ENCODE results near the gene COL13A1.
A peak's percentile ranks its signal among the peaks of the same experiment; 100 is the strongest.

COL13A1 gene

DNA sequence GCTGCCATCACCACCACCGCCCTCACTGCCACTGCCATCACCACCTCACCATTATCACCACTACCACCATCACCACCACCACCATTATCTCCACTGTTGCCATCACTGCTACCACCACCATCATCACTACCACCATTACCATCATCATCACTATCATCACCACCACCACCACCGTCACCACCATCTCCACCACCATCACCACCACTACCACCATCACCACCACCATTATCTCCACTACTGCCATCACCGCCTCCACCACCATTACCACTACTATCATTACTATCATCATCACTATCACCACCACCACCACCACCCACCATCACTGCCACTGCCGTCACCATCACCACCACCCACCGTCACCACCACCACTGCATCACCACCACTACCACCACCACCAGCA is 9.9 kb upstream of the COL13A1 start:
- no peak for DNase-seq (ENCODE audit: low read depth)

DNA sequence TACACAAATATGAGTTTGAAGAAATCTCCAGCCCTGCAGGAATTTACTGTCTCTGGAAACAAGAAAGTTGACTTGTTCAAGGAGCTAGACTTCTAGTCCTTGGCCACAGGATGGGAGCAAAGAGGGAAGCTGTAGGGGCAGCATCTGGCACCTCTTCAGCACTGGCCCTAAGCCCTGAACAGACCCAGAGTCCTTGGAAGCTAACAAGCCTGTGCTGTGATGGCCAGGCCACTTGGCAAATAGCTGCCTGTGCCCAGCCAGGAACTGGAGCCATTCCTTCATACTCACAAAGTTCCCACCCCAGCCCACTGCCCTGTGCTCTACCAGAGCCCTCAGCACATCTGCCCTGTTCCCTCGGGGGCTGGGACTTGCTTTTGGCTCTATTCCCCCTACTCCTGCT is 9.4 kb upstream of the COL13A1 start:
- DNase-seq (ENCODE audit: low read depth): no peak

DNA sequence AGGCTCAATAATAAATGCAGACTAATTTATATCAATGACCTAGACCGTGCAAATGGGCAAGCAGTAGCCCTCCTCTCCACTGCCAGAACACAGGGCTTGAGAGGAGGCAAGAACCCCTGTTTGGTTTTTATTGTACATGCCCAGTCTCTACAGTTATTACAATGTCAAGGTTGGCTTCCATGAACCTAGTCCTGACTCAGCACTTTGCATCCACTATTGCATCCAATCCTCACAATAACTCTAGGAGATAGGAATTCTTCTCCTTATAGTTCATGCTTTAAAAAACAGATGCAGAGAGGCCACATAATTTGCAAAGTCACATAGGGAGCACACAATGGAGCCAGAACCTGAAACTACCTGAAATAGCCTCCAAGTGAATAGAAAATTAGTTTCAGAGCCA is 7.0 kb upstream of the COL13A1 start:
- DNase-seq (ENCODE audit: low read depth): no peak

DNA sequence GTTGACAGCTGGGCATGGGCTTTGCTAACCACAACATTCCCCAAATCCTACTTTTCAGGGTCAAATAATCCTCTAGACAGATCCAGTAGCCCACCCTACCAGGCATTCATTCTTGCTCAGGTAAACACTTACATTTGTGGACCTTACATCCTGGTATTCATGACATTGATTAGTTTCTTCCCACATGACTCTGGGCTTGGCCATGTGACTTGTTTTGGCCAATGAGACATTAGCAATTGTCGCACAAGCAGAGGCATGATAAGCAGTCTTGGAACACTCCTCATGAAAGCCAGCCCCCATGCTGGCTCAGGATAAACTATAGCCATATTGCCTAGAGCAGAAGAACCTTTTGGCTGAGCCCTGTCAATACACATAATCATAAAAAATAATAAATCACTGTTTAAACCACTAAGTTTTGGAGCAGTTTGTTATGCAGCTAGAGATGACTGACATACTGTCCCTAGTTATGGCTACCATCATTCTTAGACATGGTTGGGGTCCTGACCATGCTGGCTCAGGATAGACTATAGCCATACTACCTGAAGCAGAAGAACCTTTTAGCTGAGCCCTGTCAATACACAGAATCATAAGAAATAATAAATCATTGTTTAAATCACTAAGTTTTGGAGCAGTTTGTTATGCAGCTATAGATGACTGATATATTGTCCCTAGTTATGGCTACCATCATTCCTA is 6.3 kb upstream of the COL13A1 start:
- no peak for DNase-seq (ENCODE audit: low read depth)

DNA sequence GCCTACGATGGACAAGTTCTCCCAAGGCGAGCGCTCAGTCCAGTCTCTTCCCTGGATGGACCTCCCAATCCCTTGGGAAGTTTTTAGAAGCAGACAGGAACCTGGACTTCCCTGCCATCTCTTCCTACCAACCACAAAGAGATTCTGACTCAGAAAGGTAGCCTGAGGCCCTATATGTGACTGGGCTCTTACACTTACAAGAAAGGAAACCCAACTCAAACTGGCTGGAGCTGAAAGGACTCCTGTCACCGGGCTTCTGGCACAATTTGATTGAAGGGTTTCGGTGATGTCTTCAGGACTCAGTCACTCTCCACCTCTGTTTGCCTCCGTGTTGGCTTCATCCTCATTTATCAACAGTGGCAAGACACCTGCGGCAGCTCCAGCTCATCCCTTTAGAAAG is 3.7 kb upstream of the COL13A1 start:
- DNase-seq (ENCODE audit: low read depth): no peak

DNA sequence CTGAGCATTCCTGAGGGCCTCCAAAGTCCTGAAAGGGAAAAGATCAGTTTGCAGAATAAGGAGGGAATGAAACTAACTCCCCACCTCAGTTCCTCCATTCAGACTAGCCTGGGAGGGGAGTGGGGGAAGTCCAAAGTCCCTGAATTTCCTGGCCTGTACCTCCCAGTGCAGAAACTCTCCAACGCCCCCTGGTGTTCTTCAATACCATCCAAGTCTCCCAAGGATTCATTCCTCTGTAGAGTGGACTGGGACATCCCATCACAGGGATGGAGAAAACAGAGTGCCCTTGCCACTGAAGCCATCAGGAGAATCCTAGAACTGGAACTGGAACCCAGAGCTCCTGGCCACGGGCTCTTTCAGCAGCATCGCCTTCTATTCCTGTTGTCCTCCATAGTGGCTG is 1.6 kb upstream of the COL13A1 start:
- DNase-seq (ENCODE audit: low read depth): peak; percentile 47

DNA sequence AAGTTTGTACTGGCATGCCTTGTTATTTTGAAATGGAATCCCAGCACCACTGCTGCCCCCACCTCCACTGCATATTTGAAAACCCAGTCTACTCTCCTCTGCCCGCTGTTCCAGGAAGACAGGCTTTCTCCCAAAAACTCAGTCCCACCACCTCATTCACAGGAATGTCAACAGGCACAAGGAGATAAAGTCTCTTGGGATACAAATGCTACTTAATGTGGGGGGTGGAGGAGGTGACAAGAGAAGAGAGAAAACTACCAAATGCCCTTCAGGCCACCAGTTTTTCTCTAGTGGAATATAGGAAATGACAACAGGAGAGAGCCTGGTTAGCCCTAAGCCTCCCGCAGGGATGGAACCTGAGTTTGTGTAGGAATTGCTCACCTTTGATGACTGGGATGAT is 1.0 kb upstream of the COL13A1 start:
- no peak for DNase-seq (ENCODE audit: low read depth)

DNA sequence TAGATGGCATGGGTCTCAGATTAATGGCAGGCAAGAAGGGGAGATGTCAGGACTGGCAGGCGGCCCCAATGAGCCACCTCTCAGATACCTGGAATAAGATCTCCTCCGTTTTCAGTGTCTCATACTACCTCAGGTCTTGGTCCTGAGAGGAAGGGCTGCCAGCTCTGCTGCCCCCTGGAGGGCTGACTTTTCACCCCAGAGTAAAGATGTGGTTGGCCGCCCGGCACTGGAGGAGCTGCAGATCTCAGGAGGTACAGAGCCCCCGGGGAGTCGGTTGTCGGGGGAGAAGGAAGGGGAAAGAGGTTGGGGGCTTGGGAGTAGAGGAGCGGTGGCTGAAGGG is 642 bp upstream of the COL13A1 start:
- DNase-seq (ENCODE audit: low read depth): no peak

DNA sequence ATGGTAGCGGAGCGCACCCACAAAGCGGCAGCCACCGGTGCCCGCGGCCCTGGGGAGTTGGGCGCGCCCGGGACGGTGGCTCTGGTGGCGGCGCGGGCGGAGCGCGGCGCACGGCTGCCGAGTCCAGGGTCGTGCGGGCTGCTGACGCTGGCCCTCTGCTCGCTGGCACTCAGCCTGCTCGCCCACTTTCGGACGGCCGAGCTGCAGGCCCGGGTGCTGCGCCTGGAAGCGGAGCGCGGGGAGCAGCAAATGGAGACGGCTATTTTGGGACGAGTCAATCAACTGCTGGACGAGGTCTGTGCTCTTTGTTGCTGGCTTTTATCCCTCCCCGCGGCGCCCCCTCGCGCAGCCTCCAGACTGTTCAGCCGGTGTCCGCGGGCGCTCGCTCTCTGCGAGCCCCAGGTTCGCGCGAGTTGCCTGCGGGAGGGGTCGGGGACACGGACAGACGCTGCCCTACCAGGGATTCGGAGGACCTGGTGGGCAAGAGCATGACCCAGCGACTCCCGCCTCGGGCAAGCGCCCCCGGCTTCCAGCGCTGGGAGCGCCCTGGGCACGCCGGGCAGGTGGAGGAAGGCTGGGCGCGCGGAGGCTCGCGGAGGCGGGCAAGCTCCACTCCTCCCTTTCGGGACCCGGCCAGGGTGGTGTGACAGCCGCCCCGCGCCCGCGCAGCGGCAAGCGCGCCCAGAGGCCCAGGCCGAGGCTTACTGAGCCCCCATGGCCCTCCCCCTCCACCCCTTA is 887 bp downstream of the COL13A1 start:
- DNase-seq (ENCODE audit: low read depth): peak; percentile 41

DNA sequence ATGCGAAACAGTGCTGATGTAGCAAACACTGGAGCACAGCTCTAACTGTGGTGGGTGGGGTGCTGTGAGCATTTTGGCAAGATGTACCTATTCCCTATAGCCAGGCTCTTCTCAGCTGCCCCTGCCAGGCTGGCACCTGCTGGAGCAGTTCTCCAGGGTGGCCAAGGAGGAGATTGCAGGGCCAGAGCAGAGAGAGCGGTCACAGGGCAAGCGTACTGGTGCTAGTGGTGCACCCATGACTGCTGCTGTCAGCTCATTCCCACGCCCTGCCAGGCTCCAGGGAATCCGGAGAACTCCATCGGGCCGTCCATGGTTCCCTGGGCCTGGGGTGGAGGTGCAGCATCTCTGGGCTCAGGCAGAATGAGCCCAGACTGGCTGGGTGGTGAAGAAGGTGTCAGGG is 2.1 kb downstream of the COL13A1 start:
- DNase-seq (ENCODE audit: low read depth): no peak

DNA sequence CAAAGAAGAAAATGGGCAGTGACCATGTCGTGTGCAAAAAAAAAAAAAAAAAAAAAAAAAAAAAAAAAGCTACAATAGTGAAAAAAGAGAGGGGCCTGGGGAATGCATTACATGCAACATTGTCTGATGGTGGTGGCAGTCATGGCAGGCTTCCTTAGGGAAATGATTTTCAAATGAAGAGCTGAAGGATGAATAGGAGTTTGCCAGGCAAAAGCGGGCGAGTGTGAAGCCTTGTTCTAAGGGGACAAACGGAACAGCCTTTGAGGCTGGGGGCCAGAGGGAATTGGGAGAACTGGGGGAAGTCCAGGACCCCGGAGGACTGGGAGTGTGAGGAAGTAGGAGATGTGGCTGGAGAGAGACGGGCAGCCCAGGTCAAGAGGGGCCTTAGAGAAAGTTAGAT is 3.1 kb downstream of the COL13A1 start:
- DNase-seq (ENCODE audit: low read depth): no peak

DNA sequence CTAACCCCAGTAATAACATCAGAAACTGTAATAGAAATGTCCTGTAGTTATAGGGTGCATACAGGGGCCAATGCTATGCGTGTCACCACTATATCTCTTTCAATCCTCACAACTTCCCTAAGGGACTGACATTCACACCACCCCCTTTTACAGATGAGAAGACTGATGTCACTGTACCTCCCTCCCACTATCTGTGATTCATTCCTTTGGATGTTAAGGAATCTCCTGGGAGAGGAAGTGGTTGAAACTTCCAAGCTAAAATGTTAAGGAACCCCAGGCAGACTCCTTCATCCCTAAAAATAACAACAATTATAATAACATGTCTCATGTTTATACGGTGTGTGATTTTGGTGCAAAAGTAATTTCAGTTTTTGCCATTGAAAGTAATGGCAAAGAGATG is 5.4 kb downstream of the COL13A1 start:
- peak; percentile 31 for DNase-seq (ENCODE audit: low read depth)

DNA sequence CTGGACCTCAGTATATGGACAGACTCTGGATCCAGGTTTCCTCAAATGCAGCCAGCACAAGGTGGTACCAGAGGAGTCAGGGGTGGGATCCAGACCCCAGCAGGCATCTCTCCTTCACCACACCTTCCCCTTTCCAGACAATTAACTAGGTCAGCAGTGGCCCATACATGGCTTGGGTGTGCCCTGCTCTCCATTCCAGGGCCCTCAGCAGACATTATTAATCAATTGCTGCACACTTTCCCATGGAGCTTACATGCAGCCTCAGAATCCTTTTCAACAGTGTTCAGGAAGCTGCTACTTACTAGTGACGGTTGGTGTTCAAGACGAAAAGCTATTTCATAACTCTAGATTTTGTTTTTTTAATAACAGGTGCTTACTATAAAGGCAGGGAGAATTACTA is 6.0 kb downstream of the COL13A1 start:
- peak; percentile 26 for DNase-seq (ENCODE audit: low read depth)

DNA sequence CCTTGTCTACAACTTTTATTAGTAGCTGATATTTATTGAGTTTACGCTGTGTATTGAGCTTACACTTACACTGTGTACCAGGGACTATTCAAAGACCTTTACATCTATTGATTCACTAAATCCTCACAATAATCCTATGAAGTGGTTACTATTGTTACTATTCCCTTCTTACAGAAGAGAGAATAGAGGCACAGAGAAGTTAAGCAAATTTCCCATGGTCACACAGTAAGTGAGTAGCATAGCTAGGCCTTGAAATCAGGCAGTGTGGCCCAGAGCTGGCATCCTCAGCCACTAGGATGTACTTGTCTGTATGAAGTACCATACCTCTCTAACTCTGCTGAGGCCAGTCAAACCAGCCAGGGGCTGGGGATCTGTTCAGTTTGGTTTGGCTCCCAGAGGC is 7.6 kb downstream of the COL13A1 start:
- no peak for DNase-seq (ENCODE audit: low read depth)

DNA sequence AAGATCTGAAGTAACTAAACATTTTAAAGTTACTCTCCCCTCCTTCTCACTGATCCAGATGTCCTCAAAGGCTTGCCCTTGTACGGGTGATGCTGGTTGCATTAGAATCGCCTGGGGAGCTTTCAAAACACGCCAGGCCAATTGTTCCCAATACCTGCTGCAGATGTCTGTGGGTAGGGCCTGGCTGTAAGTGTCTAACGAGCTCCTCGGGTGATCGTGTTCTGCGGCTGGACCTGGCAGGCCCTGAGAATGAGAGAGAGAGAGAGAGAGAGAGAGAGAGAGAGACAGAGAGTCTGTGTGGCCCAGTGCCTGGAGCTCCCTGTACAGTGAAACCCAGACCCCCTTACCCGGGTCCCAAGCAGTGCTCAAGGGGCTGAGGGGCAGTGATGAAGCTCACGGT is 8.4 kb downstream of the COL13A1 start:
- no peak for DNase-seq (ENCODE audit: low read depth)

DNA sequence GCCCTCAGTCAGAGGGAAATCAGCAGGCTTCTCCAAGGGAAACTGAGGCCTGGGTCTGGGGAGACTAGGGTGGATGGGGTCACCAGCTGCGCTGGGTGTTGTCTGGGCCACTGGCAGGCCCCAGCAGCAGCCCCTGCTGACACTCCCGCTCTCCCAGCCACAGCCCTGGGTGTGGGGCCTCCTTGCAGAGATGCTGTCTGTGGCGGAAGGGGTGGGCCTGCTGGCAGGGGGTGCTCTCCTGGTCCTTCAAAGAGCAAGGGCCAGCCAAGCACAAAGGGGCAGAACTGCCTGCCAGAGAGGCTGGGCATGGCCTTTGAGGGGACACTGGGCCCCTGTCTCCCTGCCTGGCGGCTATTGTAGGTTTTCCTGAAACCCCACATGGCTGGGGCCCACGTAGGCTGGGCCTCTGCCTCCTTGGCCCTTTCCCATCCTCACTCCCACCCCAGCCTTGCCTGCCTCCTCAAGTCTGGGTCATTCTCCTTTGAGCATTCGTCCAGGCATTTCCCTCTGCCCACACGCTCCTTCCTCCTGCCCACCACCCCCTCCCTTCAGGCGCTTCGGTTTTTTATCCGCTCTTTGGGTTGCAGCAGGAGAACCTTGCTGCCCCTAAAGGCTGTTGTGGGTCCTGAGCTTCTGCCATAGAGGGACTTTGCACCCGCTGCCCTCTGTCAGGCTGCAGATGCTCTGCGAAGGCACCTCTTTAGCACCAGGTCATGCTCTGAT is 9.1 kb downstream of the COL13A1 start:
- no peak for DNase-seq (ENCODE audit: low read depth)

DNA sequence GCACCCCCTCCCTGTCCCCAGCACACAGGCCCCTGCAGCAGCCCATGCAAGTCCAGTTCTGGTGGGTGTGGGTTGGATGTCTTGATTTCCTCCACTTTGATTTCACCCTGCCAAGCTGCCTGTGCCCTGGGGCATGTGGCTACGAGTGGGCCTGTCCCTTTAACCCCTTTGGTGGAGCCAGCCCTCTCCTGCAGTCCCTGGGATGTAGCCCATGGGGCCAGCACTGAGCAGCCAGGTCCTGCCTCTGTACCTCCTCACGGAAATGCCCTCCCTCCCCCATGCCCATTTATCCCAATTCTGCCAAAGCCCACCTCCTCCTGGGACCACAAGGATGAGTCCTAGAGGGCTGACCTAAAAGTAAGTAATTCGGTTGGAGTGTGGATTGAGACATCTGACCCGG is 11.9 kb downstream of the COL13A1 start:
- no peak for DNase-seq (ENCODE audit: low read depth)

DNA sequence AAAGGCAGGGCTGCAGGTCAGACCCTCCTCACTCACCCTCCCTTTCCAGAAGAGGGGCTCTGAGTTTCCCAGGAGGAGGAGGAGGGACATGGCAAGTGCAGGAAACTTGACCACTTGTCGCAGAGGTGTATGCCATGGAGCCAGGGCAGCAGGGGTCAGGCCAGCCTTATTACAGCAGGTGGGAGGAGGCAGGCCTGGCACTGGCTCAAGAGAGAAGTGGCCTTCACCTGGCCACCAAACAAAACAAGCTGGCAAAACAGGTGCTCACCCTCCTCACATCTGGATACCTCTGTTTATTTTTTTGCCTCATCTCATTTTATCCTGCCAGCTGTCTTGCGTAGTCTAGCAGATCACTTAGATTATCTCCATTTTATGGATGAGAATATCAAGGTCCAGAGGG is 12.5 kb downstream of the COL13A1 start:
- DNase-seq (ENCODE audit: low read depth): no peak

DNA sequence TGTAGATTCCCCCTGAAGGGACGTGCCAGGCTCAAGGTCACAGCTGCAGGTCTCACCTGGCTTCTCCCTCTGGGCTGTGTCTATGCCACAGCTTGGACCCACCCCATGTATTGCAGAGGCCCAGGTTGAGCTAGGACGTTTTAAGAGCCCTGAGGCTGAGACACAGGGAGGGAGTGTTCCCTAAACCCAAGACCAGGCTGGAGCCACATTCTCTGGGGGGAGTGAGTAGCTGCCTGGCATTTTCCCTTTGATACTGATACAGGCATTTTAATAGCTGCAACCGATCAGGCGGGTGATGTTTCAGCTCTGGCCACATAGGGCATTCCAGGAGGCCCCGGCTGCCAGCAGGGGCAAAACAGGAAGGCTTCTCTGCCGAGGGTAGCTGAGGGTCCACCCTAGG is 13.4 kb downstream of the COL13A1 start:
- DNase-seq (ENCODE audit: low read depth): no peak

DNA sequence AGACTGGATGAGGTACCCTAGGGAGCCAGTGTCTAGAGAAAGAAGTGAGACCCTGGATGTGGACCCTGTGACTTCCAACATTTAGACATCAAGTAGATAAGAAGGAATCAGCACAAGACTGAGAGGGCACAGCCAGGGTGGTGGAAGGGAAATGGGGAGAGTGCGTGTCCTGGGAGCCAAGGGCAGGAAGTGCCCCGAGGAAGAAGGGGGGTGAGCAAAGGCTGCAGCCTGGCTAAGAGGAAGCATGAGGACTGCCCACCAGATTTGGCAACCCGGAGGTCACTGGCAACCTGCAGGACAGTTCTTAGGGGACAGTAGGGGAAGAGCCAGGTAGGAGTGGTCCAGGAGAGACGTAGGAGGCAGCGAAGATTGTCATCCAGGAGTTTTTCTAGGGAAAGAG is 14.8 kb downstream of the COL13A1 start:
- DNase-seq (ENCODE audit: low read depth): no peak

DNA sequence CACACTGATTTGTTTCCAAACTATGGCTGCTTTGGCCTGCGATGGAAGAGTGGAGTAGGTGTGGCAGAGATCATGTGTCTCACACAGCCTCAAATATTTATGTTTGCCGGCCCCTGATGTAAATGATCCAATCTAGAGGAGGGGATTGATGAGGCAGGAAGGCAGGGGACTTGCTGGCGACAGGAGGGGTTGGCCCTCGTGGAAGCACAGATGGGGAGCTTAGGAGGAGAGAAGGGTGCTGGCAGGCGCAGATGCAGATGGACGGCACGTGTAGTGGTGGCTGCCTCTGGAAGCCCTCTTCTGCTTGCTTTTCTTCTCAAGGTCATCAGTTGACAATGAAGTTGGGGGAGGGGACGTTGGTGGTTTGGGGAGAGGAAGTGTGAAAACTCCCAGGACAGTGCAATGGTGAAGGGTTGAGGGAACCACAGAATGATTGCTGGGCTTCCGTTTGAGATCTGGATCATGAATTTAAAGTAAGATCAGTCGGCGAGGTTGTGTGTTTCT is 15.4 kb downstream of the COL13A1 start:
- no peak for DNase-seq (ENCODE audit: low read depth)

DNA sequence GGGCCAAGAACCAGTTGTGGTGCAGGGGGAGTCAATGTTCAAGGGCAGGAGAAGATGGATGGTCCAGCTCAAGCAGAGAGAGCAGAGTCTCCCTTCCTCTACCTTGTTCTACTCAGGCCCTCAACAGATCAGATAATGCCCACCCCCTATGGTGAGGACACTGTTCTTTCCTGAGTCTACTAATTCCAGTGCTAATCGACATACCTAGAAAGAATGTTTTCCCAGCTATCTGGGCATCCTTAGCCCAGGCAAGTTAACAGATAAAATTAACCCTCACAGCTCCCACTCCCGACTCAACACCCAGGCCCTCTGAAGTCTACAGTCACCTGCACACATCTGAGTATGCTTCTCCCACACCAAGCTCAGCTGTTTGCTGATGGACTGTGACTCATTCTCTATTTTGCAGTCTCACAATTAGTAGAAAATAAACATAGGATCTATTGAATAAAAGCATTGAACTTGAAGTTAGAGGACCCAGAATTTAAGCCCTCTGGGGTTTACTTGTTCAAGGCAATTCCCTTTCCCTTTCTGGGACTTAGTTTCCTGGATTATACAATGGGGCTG is 17.1 kb downstream of the COL13A1 start:
- DNase-seq (ENCODE audit: low read depth): no peak
